Rectal smooth muscle tissue (tissue), 1 donor: ENCODE data around the gene SRRM1.
"Not testable (repeated sequence)": the region's sequence is repeated elsewhere in the genome, so short reads cannot be mapped to it uniquely, and the experiment has no call there.

ENCODE experiments used
- H3K27ac ChIP-seq: one replicate; pipeline ENCODE4 v1.7.0; 2013; ENCODE audit warnings: low read depth, low read length, inconsistent platforms
- H3K27me3 ChIP-seq: one replicate; pipeline ENCODE4 v1.7.0; 2013; ENCODE audit warnings: low read length; ENCODE audit not compliant: control insufficient read depth, insufficient read depth
- H3K36me3 ChIP-seq: one replicate; pipeline ENCODE4 v1.7.0; 2013; ENCODE audit warnings: low read length; ENCODE audit not compliant: control insufficient read depth, insufficient read depth
- H3K4me1 ChIP-seq: one replicate; pipeline ENCODE4 v1.7.0; 2013; ENCODE audit warnings: low read length; ENCODE audit not compliant: control insufficient read depth, insufficient read depth
- H3K4me3 ChIP-seq: one replicate; pipeline ENCODE4 v1.7.0; 2013; ENCODE audit warnings: low read length
- H3K9ac ChIP-seq: one replicate; pipeline ENCODE4 v1.7.0; 2013; ENCODE audit warnings: low read length

The SRRM1 gene

DNA sequence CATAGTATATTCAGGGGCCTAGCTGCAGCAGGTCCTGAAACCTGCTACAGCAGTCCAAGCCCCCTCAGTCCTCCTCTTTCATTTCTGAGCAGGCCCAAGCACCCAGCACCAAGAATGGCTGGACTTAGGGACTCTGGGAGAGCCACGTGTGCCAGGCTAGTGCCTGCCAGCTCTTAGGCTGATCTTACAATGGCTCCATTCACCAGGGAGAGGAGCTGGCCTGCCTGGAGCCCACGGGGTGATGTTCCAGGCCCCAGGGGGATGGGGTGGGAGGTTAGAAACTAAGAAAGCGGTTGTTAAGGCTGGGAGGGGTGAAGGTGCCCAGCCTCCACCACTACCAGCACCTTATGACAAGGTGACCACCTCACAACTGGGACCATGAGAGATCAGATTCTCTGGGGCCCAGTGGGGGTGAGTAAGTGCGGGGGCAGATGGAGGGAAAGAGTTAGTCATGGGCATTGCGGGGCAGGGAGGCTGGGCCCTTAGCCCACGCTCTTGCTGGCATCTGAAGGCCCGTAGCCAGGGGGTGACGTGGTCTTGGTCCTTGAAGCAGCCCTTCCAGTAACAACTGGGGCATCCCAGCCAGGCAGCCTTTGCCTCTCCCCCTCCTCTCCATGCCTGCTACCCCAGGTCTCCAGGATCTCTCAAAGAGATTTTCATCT is 71.9 kb downstream of the SRRM1 start:
- Histone ChIP-seq H3K4me1 (no peaks in the 10 kb centered on the region), H3K36me3 (no peaks in the 10 kb centered on the region), H3K27ac (peak overlapping the region; percentile 52), H3K4me3 (no peak overlapping the region), H3K9ac (no peak overlapping the region), H3K27me3 (no peaks in the 10 kb centered on the region)

DNA sequence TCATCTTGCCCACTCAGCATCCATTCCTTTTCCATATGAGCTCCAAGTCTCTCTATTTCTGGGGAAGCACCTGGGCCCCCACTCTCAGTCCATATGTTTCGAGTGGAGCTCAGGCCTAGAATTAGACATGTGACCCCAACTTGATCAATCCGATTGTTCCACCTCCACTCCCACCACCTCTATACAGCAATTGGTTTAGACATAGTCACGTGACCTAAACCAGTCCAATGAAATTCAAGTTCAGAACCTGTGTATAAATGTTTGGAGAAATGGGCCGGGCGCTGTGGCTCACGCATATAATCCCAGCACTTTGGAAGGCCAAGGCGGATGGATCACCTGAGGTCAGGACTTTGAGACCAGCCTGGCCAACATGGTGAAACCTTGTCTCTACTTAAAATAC is 72.6 kb downstream of the SRRM1 start:
- Histone ChIP-seq H3K36me3 (no peaks in the 10 kb centered on the region), H3K4me3 (no peak overlapping the region), H3K4me1 (no peaks in the 10 kb centered on the region), H3K27me3 (no peaks in the 10 kb centered on the region), H3K27ac (no peak overlapping the region), H3K9ac (no peak overlapping the region)

DNA sequence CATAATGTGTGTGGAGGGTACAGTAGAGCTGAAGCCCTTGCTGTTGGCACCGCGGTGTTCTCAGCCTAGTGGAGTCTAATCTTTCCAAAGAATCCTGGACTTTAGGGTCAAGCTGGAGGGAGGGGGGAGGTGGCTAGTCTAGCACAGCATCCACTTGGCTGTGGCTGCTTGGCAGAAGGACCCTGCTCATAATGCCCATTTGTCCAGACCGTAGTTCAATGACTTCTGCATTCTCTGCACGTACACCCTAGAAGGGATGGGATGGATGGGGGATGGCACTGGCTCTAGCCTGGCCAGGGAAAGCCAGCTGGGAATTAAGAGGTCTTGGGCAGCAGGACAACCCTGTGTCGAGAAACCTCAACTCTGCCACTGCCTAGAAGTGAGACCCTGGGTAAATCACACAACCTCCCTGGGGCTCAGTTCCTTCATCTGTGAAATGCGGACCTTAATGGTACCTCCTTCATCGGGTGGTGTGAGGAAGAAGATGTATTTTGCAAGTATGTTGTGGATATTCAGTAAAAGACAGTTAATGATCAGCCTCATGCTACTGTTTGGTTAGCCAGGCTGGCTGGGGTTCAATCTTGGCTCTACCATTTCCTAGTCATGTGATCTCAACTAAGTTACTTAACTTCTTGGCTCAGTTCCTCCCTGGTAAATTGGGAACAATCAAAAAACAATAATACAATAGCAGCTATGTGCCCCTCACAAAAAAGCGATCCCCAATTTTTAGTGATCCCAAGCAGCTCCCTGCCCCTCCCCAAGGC is 75.0 kb downstream of the SRRM1 start:
- H3K4me1 ChIP-seq = no peaks in the 10 kb centered on the region
- H3K4me3 ChIP-seq = no peak overlapping the region
- no peak overlapping the region for H3K9ac ChIP-seq
- H3K36me3 ChIP-seq = no peaks in the 10 kb centered on the region
- H3K27me3 ChIP-seq = no peaks in the 10 kb centered on the region
- no peak overlapping the region for H3K27ac ChIP-seq

DNA sequence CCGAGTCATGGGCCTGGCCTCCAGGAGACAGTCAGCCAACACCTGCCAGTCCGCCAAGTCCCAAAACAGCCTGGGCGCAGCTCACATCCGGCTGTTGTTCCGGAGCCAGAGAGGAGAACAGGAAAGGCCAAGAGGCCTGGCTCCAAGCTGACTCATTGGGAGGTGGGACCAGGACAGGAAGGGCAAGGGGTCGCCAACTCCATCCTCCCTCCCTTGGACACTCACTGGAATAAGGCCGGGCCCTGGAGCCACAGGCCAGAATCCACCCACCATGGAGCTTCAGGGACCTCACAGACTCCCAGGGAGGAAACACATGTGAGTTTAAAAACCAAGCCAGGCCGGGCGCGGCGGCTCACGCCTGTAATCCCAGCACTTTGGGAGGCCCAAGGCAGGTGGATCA is 77.0 kb downstream of the SRRM1 start:
- no peak overlapping the region for H3K9ac ChIP-seq
- H3K36me3 ChIP-seq = no peaks in the 10 kb centered on the region
- H3K4me1 ChIP-seq = no peaks in the 10 kb centered on the region
- no peak overlapping the region for H3K27ac ChIP-seq
- no peaks in the 10 kb centered on the region for H3K27me3 ChIP-seq
- no peak overlapping the region for H3K4me3 ChIP-seq

DNA sequence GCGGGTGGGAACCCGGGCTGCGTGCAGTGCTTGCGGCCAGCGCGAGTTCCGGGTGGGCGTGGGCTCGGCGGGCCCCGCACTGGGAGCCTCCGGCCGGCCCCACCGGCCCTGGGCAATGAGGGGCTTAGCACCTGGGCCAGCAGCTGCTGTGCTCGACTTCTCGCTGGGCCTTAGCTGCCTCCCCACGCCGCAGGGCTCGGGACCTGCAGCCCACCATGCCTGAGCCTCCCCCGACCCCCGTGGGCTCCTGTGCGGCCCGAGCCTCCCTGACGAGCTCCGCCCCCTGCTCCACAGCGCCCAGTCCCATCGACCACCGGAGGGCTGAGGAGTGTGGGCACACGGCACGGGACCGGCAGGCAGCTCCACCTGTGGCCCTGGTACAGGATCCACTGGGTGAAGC is 78.4 kb downstream of the SRRM1 start:
- Histone ChIP-seq H3K4me1 (no peaks in the 10 kb centered on the region), H3K9ac (no peak overlapping the region), H3K36me3 (no peaks in the 10 kb centered on the region), H3K27ac (no peak overlapping the region), H3K27me3 (no peaks in the 10 kb centered on the region), H3K4me3 (no peak overlapping the region)

DNA sequence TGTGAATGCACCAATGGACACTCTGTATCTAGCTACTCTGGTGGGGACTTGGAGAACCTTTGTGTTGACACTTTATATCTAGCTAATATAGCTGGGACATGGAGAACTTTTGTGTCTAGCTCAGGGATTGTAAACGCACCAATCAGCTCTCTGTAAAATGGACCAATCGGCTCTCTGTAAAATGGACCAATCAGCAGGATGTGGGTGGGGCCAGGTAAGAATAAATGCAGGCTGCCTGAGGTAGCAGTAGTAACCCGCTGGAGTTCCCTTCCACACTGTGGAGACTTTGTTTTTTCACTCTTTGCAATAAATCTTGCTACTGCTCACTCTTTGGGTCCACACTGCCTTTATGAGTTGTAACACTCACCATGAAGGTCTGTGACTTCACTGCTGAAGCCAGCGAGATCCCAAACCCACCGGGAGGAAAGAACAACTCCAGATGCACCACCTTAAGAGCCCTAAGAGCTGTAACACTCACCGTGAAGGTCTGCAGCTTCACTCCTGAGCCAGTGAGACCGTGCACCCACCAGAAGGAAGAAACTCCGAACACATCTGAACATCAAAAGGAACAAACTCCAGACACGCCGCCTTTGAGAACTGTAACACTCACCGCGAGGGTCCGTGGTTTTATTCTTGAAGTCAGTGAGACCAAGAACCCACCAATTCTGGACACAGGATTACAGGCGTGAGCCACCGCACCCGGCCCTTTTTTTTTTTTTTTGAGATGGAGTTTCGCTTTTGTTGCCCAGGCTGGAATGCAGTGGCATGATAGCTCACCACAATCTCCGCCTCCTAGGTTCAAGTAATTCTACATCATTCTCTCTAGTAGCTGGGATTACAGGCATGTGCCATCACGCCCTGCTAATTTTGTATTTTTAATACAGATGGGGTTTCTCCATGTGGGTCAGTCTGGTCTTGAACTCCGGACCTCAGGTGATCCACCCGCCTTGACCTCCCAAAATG is 79.3 kb downstream of the SRRM1 start:
- not testable (repeated sequence) for H3K4me3 ChIP-seq, H3K27me3 ChIP-seq, H3K27ac ChIP-seq, H3K9ac ChIP-seq, H3K36me3 ChIP-seq, H3K4me1 ChIP-seq
